IPS-15b (cell line): ENCODE results near the gene KIAA1217.

Source experiments
- H3K27me3 ChIP-seq: one replicate; pipeline ENCODE4 v1.6.1; 2013; ENCODE audit warnings: low read length; ENCODE audit not compliant: control insufficient read depth, insufficient read depth
- H3K36me3 ChIP-seq: one replicate; pipeline ENCODE4 v1.6.1; 2013; ENCODE audit warnings: low read length; ENCODE audit not compliant: control insufficient read depth, insufficient read depth
- H3K4me1 ChIP-seq: one replicate; pipeline ENCODE4 v1.6.1; 2013; ENCODE audit warnings: mild to moderate bottlenecking, low read length; ENCODE audit not compliant: control insufficient read depth, insufficient read depth
- H3K4me3 ChIP-seq: one replicate; pipeline ENCODE4 v1.5.1; 2013; ENCODE audit warnings: low read depth, low read length
- H3K9ac ChIP-seq: one replicate; pipeline ENCODE4 v1.6.1; 2013; ENCODE audit warnings: low read depth, mild to moderate bottlenecking, low read length
- H3K9me3 ChIP-seq: one replicate; pipeline ENCODE4 v1.6.1; 2013; ENCODE audit warnings: mild to moderate bottlenecking, low read length; ENCODE audit not compliant: control insufficient read depth, insufficient read depth

The KIAA1217 gene

GRCh38 chr10:24494777-24495176 lies 285.8 kb downstream of the KIAA1217 start:
- H3K4me3 ChIP-seq: no peak overlapping the region
- no peaks in the 10 kb centered on the region for H3K9me3 ChIP-seq

GRCh38 chr10:24495666-24496460 lies 286.9 kb downstream of the KIAA1217 start:
- Histone ChIP-seq H3K27me3 (no peaks in the 10 kb centered on the region), H3K9me3 (no peaks in the 10 kb centered on the region), H3K4me1 (peaks cover 6% of the 10 kb centered on the region), H3K36me3 (no peaks in the 10 kb centered on the region), H3K9ac (no peak overlapping the region), H3K4me3 (no peak overlapping the region)

More at GRCh38 chr10:24494777-24495176, 285.8 kb downstream of the KIAA1217 start:
- H3K4me1 ChIP-seq: peaks cover 6% of the 10 kb centered on the region
- no peaks in the 10 kb centered on the region for H3K27me3 ChIP-seq
- no peaks in the 10 kb centered on the region for H3K36me3 ChIP-seq
- no peak overlapping the region for H3K9ac ChIP-seq

GRCh38 chr10:24496906-24497305 lies 288.0 kb downstream of the KIAA1217 start:
- H3K9ac ChIP-seq: no peak overlapping the region
- no peaks in the 10 kb centered on the region for H3K9me3 ChIP-seq
- H3K27me3 ChIP-seq: no peaks in the 10 kb centered on the region
- no peak overlapping the region for H3K4me3 ChIP-seq
- H3K4me1 ChIP-seq: peaks cover 6% of the 10 kb centered on the region
- no peaks in the 10 kb centered on the region for H3K36me3 ChIP-seq

- H3K36me3 ChIP-seq: no peaks in the 10 kb centered on the region
- H3K4me3 ChIP-seq: no peak overlapping the region
- H3K9ac ChIP-seq: no peak overlapping the region
- H3K4me1 ChIP-seq: peaks cover 2% of the 10 kb centered on the region
- no peaks in the 10 kb centered on the region for H3K27me3 ChIP-seq
- H3K9me3 ChIP-seq: no peaks in the 10 kb centered on the region
These were observed 292.2 kb downstream of the KIAA1217 start for GRCh38 chr10:24501056-24501711.

GRCh38 chr10:24502006-24502405 lies 293.1 kb downstream of the KIAA1217 start:
- Histone ChIP-seq H3K4me3 (no peak overlapping the region), H3K36me3 (no peaks in the 10 kb centered on the region), H3K4me1 (peaks cover 2% of the 10 kb centered on the region), H3K9ac (no peak overlapping the region), H3K27me3 (no peaks in the 10 kb centered on the region), H3K9me3 (no peaks in the 10 kb centered on the region)

GRCh38 chr10:24502801-24503460 lies 294.0 kb downstream of the KIAA1217 start:
- H3K4me3 ChIP-seq: no peak overlapping the region
- peaks cover 2% of the 10 kb centered on the region for H3K4me1 ChIP-seq
- H3K9me3 ChIP-seq: no peaks in the 10 kb centered on the region
- H3K36me3 ChIP-seq: no peaks in the 10 kb centered on the region
- no peaks in the 10 kb centered on the region for H3K27me3 ChIP-seq
- H3K9ac ChIP-seq: no peak overlapping the region

- peaks cover 2% of the 10 kb centered on the region for H3K4me1 ChIP-seq
- H3K9ac ChIP-seq: no peak overlapping the region
- H3K9me3 ChIP-seq: no peaks in the 10 kb centered on the region
- no peak overlapping the region for H3K4me3 ChIP-seq
- H3K36me3 ChIP-seq: no peaks in the 10 kb centered on the region
- H3K27me3 ChIP-seq: no peaks in the 10 kb centered on the region
These were observed 294.8 kb downstream of the KIAA1217 start for GRCh38 chr10:24503461-24504320.

- no peak overlapping the region for H3K4me3 ChIP-seq
- peaks cover 2% of the 10 kb centered on the region for H3K4me1 ChIP-seq
- H3K36me3 ChIP-seq: no peaks in the 10 kb centered on the region
- H3K9me3 ChIP-seq: no peaks in the 10 kb centered on the region
- H3K9ac ChIP-seq: no peak overlapping the region
- H3K27me3 ChIP-seq: no peaks in the 10 kb centered on the region
These were observed 296.8 kb downstream of the KIAA1217 start for GRCh38 chr10:24505759-24506158.

- H3K9ac ChIP-seq: no peak overlapping the region
- no peaks in the 10 kb centered on the region for H3K27me3 ChIP-seq
- H3K4me3 ChIP-seq: no peak overlapping the region
- H3K4me1 ChIP-seq: no peaks in the 10 kb centered on the region
- H3K36me3 ChIP-seq: no peaks in the 10 kb centered on the region
- H3K9me3 ChIP-seq: no peaks in the 10 kb centered on the region
These were observed 304.2 kb downstream of the KIAA1217 start for GRCh38 chr10:24513155-24513554.

GRCh38 chr10:24515481-24515880 lies 306.5 kb downstream of the KIAA1217 start:
- Histone ChIP-seq H3K36me3 (no peaks in the 10 kb centered on the region), H3K9ac (no peak overlapping the region)

GRCh38 chr10:24518411-24518810 lies 309.5 kb downstream of the KIAA1217 start:
- H3K36me3 ChIP-seq: peaks cover 3% of the 10 kb centered on the region

More at GRCh38 chr10:24515481-24515880, 306.5 kb downstream of the KIAA1217 start:
- no peaks in the 10 kb centered on the region for H3K27me3 ChIP-seq
- no peak overlapping the region for H3K4me3 ChIP-seq
- H3K4me1 ChIP-seq: peaks cover 10% of the 10 kb centered on the region
- H3K9me3 ChIP-seq: no peaks in the 10 kb centered on the region

More at GRCh38 chr10:24518411-24518810, 309.5 kb downstream of the KIAA1217 start:
- Histone ChIP-seq H3K9ac (no peak overlapping the region), H3K4me1 (peaks cover 10% of the 10 kb centered on the region), H3K4me3 (no peak overlapping the region), H3K9me3 (no peaks in the 10 kb centered on the region), H3K27me3 (no peaks in the 10 kb centered on the region)
